Activated B cell treated with CpG ODN at 0.5 μM for 24 hours (primary cell): ENCODE measurements around the gene TINAG. TPM values are rescaled to one million over a fixed set of nuclear protein-coding genes. Genes with fewer than 3 reads are reported as not detected.

Experiments used
- ATAC-seq: fragments of 200-7000 bp; cut with Tn5 transposase; one replicate; pipeline ENCODE4 v1.10.0; 2021; ENCODE audit warnings: low read depth, mild to moderate bottlenecking, moderate library complexity
- CTCF ChIA-PET: fragments of 350-600 bp; sonication (Branson Sonifier 250); formaldehyde crosslinking; loops from one replicate; lab custom pipeline; 2021; ENCODE audit warnings: antibody characterized with exemption; lab: Charles Lee
- POLR2A ChIA-PET: fragments of 350-600 bp; sonication (Branson Sonifier 250); formaldehyde crosslinking; loops from one replicate; lab custom pipeline; 2021; ENCODE audit warnings: antibody characterized with exemption; lab: Charles Lee
- DNase-seq: peaks from one replicate; pipeline ENCODE4 v3.0.0; 2022
- H3K27ac Mint-ChIP-seq: one replicate; pipeline ENCODE4 v1.8.0; 2020; ENCODE audit warnings: mixed read lengths
- H3K27me3 Mint-ChIP-seq: one replicate; pipeline ENCODE4 v1.8.0; 2021; ENCODE audit warnings: mixed read lengths
- H3K36me3 Mint-ChIP-seq: one replicate; pipeline ENCODE4 v1.8.0; 2021; ENCODE audit warnings: low read depth, mixed read lengths
- H3K4me1 Mint-ChIP-seq: one replicate; pipeline ENCODE4 v1.8.0; 2021; ENCODE audit warnings: mixed read lengths
- H3K4me3 Mint-ChIP-seq: one replicate; pipeline ENCODE4 v1.8.0; 2020; ENCODE audit warnings: mild to moderate bottlenecking, mixed read lengths
- H3K9me3 Mint-ChIP-seq: one replicate; pipeline ENCODE4 v1.8.0; 2020; ENCODE audit warnings: mixed read lengths
- intact Hi-C: fragments of 100-400 bp; cut with micrococcal nuclease; formaldehyde crosslinking; loops from one replicate; pipeline ENCODE4 v1.15.1; 2024
- total RNA-seq: library from RNA; stranded (reverse); gene quantifications from 2 replicates; pipeline ENCODE4 v1.2.3, GENCODE V29; 2022
- TF ChIP-seq, protein P1 (sequence below): fragments of 200-600 bp; IDR thresholded peaks from one replicate; pipeline ENCODE4 v1.8.0; 2022; ENCODE audit warnings: antibody characterized with exemption, mild to moderate bottlenecking

TINAG gene
- total RNA-seq, 1 donor from 2014 or later = not detected

DNA sequence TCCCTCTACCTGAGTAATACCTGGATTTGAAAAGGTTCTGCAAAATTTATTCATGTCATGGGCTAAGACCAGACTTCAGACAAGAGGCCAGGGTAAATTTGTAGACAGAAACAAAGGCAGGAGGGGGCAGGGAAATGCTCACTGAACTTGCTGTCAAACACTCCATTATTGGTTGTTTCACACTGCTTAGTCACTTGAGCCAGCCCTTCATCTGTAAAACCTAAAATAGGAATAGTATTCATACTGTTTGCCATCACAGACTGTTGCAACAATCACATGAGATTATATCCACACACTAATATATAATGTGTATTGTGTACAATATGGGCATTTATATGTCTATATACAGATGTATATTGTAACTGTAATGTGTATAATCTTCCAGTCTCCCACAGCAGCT lies 6.5 kb upstream of the TINAG start:
- intact Hi-C loops = no loop called here
- POLR2A ChIA-PET = no interaction called here
- no peak for DNase-seq
- Mint-ChIP-seq H3K9me3 (no peaks in the 10 kb centered on the region), H3K36me3 (no peaks in the 10 kb centered on the region), H3K27ac (no peak overlapping the region), H3K4me3 (no peak overlapping the region), H3K27me3 (no peaks in the 10 kb centered on the region), H3K4me1 (no peaks in the 10 kb centered on the region)
- CTCF ChIA-PET = no interaction called here
- no peak for ATAC-seq
- TF ChIP-seq, protein P1, sequence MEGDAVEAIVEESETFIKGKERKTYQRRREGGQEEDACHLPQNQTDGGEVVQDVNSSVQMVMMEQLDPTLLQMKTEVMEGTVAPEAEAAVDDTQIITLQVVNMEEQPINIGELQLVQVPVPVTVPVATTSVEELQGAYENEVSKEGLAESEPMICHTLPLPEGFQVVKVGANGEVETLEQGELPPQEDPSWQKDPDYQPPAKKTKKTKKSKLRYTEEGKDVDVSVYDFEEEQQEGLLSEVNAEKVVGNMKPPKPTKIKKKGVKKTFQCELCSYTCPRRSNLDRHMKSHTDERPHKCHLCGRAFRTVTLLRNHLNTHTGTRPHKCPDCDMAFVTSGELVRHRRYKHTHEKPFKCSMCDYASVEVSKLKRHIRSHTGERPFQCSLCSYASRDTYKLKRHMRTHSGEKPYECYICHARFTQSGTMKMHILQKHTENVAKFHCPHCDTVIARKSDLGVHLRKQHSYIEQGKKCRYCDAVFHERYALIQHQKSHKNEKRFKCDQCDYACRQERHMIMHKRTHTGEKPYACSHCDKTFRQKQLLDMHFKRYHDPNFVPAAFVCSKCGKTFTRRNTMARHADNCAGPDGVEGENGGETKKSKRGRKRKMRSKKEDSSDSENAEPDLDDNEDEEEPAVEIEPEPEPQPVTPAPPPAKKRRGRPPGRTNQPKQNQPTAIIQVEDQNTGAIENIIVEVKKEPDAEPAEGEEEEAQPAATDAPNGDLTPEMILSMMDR = no peak

DNA sequence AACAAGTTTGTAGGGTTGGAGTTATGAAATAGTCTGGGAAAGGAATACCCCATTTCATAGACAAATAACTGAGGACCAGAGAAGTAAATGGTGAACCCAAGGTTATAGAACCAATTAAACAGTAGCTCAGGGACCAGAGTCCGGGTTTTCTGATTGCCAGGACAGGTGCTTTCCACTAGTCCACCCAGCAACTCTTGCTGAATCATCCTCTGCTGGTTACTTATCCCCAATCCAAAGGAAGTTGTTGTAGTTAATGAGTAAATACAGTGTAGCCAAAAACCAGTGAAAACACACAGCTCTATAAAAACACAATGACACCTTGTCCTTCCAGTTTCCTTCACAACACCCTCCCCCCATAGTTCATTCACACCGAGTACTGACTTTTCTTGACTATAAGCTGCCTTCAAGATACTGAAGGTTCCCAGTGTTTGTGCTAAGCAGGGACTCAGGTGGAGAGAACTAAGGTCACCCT lies 766 bp upstream of the TINAG start:
- no peak overlapping the region for H3K27ac Mint-ChIP-seq
- ChIA-PET CTCF (no interaction called here), POLR2A (no interaction called here)
- DNase-seq = no peak
- intact Hi-C loops = no loop called here
- TF ChIP-seq, protein P1 = no peak
- H3K27me3 Mint-ChIP-seq = no peaks in the 10 kb centered on the region
- H3K4me3 Mint-ChIP-seq = no peak overlapping the region
- no peaks in the 10 kb centered on the region for H3K36me3 Mint-ChIP-seq
- no peaks in the 10 kb centered on the region for H3K4me1 Mint-ChIP-seq
- H3K9me3 Mint-ChIP-seq = no peaks in the 10 kb centered on the region
- ATAC-seq = no peak

- CTCF ChIA-PET = no interaction called here
- DNase-seq (no peak), ATAC-seq (no peak)
- H3K27me3 Mint-ChIP-seq = no peaks in the 10 kb centered on the region
- no peaks in the 10 kb centered on the region for H3K4me1 Mint-ChIP-seq
- no peaks in the 10 kb centered on the region for H3K9me3 Mint-ChIP-seq
- no peak overlapping the region for H3K27ac Mint-ChIP-seq
- TF ChIP-seq, protein P1 = no peak
- H3K4me3 Mint-ChIP-seq = no peak overlapping the region
- POLR2A ChIA-PET = no interaction called here
- H3K36me3 Mint-ChIP-seq = no peaks in the 10 kb centered on the region
- intact Hi-C loops = no loop called here
Measured at GRCh38 chr6:54308986-54309315, 710 bp downstream of the TINAG start.

DNA sequence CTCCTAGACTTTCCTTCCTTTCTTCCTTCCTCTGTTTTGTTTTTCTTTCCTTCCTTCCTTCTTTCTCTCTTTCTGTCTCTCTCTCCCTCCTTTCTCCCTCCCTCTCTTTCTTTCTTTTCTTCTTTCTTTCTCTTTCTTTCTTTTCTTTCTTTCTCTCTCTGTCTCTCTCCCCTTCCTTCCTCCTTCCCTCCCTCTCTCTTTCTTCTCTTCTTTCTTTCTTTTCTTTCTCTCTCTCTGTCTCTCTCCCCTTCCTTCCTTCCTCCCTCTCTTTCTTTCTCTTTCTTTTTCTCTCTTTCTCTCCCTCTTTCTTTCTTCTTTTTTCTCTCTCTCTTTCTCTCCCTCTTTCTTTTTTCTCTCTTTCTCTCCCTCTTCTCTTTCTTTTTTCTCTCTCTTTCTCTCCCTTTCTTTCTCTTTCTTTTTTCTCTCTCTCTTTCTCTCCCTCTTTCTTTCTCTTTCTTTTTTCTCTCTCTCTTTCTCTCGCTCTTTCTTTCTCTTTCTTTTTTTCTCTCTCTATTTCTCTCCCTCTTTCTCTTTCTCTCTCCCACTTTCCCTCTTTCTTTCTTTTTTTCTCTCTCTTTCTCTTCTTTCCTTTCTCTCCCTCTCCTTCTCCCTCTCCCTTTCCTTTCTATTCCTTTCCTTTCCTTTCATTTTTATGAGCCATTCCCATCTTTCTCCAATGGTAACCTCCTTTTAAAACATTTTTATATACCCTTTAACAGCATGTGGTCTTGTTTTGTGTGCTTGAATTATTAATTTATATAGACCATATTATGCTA lies 2.3 kb downstream of the TINAG start:
- H3K36me3 Mint-ChIP-seq = no peaks in the 10 kb centered on the region
- ATAC-seq (no peak), DNase-seq (no peak)
- H3K4me3 Mint-ChIP-seq = no peak overlapping the region
- no peaks in the 10 kb centered on the region for H3K9me3 Mint-ChIP-seq
- ChIA-PET POLR2A (no interaction called here), CTCF (no interaction called here)
- no peaks in the 10 kb centered on the region for H3K4me1 Mint-ChIP-seq
- H3K27ac Mint-ChIP-seq = no peak overlapping the region
- H3K27me3 Mint-ChIP-seq = no peaks in the 10 kb centered on the region
- intact Hi-C loops = no loop called here
- TF ChIP-seq, protein P1 = no peak

DNA sequence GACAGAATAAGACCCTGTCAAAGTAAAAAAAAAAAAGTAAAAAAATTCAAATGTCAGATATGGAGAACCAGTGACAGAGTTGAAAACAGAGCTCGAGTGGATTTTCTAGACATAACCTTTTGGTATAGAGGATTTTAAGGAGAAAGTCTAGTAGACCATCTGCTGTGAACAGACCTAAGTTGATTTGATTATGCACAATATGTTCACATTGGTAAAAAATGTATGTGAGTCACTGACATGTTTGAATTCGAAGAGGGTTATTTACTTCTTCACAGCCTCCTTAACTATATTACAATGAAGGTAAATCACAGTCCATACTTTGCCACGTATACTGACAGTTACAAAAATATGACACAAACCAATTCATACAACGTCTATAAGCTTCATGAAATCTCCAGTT lies 7.4 kb downstream of the TINAG start:
- no peaks in the 10 kb centered on the region for H3K9me3 Mint-ChIP-seq
- H3K27ac Mint-ChIP-seq = no peak overlapping the region
- ChIA-PET POLR2A (no interaction called here), CTCF (no interaction called here)
- no peak for DNase-seq
- H3K36me3 Mint-ChIP-seq = no peaks in the 10 kb centered on the region
- TF ChIP-seq, protein P1 = no peak
- no peak for ATAC-seq
- intact Hi-C loops = no loop called here
- H3K4me1 Mint-ChIP-seq = no peaks in the 10 kb centered on the region
- no peak overlapping the region for H3K4me3 Mint-ChIP-seq
- H3K27me3 Mint-ChIP-seq = no peaks in the 10 kb centered on the region
